IMR-90 (cell line): ENCODE results near the gene TSEN54. TPM values are rescaled to one million over a fixed set of nuclear protein-coding genes. Genes with fewer than 3 reads are reported as not detected.

Experiments
- ATAC-seq: fragments of 200-7000 bp; cut with Tn5 transposase; 2 replicates; pipeline ENCODE4 v1.9.1; 2020; ENCODE audit warnings: low read depth, mild to moderate bottlenecking, moderate library complexity
- BruUV-seq: library from RNA; stranded (reverse); fragments of 400-500 nt; replicated peaks from 2 replicates; lab custom pipeline; 2021; lab: Mats Ljungman, UMichigan
- CTCF ChIA-PET: fragments of 300-600 bp; formaldehyde crosslinking; extraction: SDS; loops from one replicate; lab custom pipeline; 2021; ENCODE audit warnings: antibody characterized with exemption; lab: Yijun Ruan, JAX
- POLR2A ChIA-PET: fragments of 300-600 bp; sonication (Branson Sonifier 250); formaldehyde crosslinking; loops from one replicate; lab custom pipeline; 2022; ENCODE audit warnings: antibody characterized with exemption; ENCODE audit not compliant: unreplicated experiment; lab: Charles Lee
- DNase-seq: peaks from one replicate; pipeline ENCODE4 v3.0.0; 2013
- H2AFZ ChIP-seq: replicated peaks from 2 replicates; pipeline ENCODE3; 2013; ENCODE audit warnings: low read length, mild to moderate bottlenecking; ENCODE audit not compliant: poor library complexity
- H2AK5ac ChIP-seq: 2 replicates; pipeline ENCODE4 v1.6.1; 2013; ENCODE audit warnings: low read depth, low read length, inconsistent platforms
- H2AK9ac ChIP-seq: replicated peaks from 2 replicates; pipeline ENCODE3; 2013; ENCODE audit warnings: mild to moderate bottlenecking, low read depth, low read length, moderate library complexity; ENCODE audit not compliant: poor library complexity
- H2BK120ac ChIP-seq: 2 replicates; pipeline ENCODE4 v1.6.1; 2013; ENCODE audit warnings: low read depth, low read length, inconsistent platforms
- H2BK15ac ChIP-seq: 3 replicates; pipeline ENCODE4 v1.6.1; 2013; ENCODE audit warnings: low read depth, low read length, inconsistent platforms
- H2BK20ac ChIP-seq: 2 replicates; pipeline ENCODE4 v1.6.1; 2013; ENCODE audit warnings: low read depth, mild to moderate bottlenecking, inconsistent platforms, low read length, moderate library complexity
- H2BK5ac ChIP-seq: 2 replicates; pipeline ENCODE4 v1.6.1; 2013; ENCODE audit warnings: mild to moderate bottlenecking, low read depth, low read length, inconsistent platforms; ENCODE audit not compliant: poor library complexity, severe bottlenecking
- H3K14ac ChIP-seq: replicated peaks from 2 replicates; pipeline ENCODE4 v1.6.1; 2013; ENCODE audit warnings: low read depth, low read length, inconsistent platforms
- H3K18ac ChIP-seq: 2 replicates; pipeline ENCODE4 v1.6.1; 2013; ENCODE audit warnings: low read depth, low read length, control low read depth
- H3K23ac ChIP-seq: 2 replicates; pipeline ENCODE4 v1.6.1; 2013; ENCODE audit warnings: low read depth, low read length, inconsistent platforms
- H3K27ac ChIP-seq: 2 replicates; pipeline ENCODE4 v1.5.1; 2013; ENCODE audit warnings: mild to moderate bottlenecking, control low read depth, low read length; ENCODE audit not compliant: insufficient read depth
- H3K27me3 ChIP-seq: 2 replicates; pipeline ENCODE4 v1.6.1; 2013; ENCODE audit warnings: low read length; ENCODE audit not compliant: control insufficient read depth, insufficient read depth
- H3K36me3 ChIP-seq: 2 replicates; pipeline ENCODE4 v1.6.1; 2013; ENCODE audit warnings: low read length, mixed read lengths; ENCODE audit not compliant: control insufficient read depth, insufficient read depth
- H3K4ac ChIP-seq: 2 replicates; pipeline ENCODE4 v1.6.1; 2013; ENCODE audit warnings: low read depth, low read length, inconsistent platforms
- H3K4me1 ChIP-seq: 2 replicates; pipeline ENCODE4 v1.6.1; 2013; ENCODE audit warnings: low read length, mixed read lengths; ENCODE audit not compliant: control insufficient read depth, insufficient read depth
- H3K4me2 ChIP-seq: 2 replicates; pipeline ENCODE4 v1.6.1; 2013; ENCODE audit warnings: low read depth, mild to moderate bottlenecking, control low read depth, low read length, moderate library complexity
- H3K4me3 ChIP-seq: 2 replicates; pipeline ENCODE4 v1.5.1; 2013; ENCODE audit warnings: low read depth, mild to moderate bottlenecking, control low read depth, low read length, moderate library complexity; ENCODE audit not compliant: insufficient read depth
- H3K56ac ChIP-seq: 2 replicates; pipeline ENCODE4 v1.6.1; 2013; ENCODE audit warnings: low read length, inconsistent platforms; ENCODE audit not compliant: insufficient read depth; ENCODE audit errors: extremely low read depth
- H3K79me1 ChIP-seq, 2 experiments: 2 replicates each; pipeline ENCODE4 v1.6.1; 2013; ENCODE audit warnings: low read length in 2 of 2, inconsistent platforms in 1 of 2, low read depth in 1 of 2
- H3K9ac ChIP-seq: 2 replicates; pipeline ENCODE4 v1.6.1; 2013; ENCODE audit warnings: low read depth, low read length, control low read depth
- H3K9me1 ChIP-seq: 2 replicates; pipeline ENCODE4 v1.6.1; 2013; ENCODE audit warnings: low read length, inconsistent platforms; ENCODE audit not compliant: insufficient read depth
- H3K9me3 ChIP-seq: 2 replicates; pipeline ENCODE4 v1.6.1; 2013; ENCODE audit warnings: low read length; ENCODE audit not compliant: control insufficient read depth, insufficient read depth
- H4K20me1 ChIP-seq: 2 replicates; pipeline ENCODE4 v1.6.1; 2013; ENCODE audit warnings: low read length, inconsistent platforms; ENCODE audit not compliant: insufficient read depth
- H4K5ac ChIP-seq: 2 replicates; pipeline ENCODE4 v1.6.1; 2013; ENCODE audit warnings: mild to moderate bottlenecking, low read depth, low read length, control low read depth
- H4K8ac ChIP-seq, 2 experiments: 2 replicates each; pipeline ENCODE4 v1.6.1; 2013; ENCODE audit warnings: low read depth in 2 of 2, low read length in 2 of 2, control low read depth in 1 of 2, inconsistent platforms in 1 of 2
- H4K91ac ChIP-seq: 2 replicates; pipeline ENCODE4 v1.6.1; 2013; ENCODE audit warnings: low read depth, low read length, inconsistent platforms; ENCODE audit not compliant: insufficient read depth
- BHLHE40 ChIP-seq: fragments of 150-350 bp; IDR thresholded peaks from 2 replicates; pipeline ENCODE4 v1.6.1; 2016; ENCODE audit warnings: mild to moderate bottlenecking, low read depth, low read length
- CEBPB ChIP-seq: IDR thresholded peaks from 2 replicates; pipeline ENCODE4 v1.6.1; 2012; ENCODE audit warnings: low read depth, low read length, improper control_type of control experiment
- CHD1 ChIP-seq: IDR thresholded peaks from 2 replicates; pipeline ENCODE4 v1.6.1; 2012; ENCODE audit warnings: low read depth, low read length, improper control_type of control experiment
- CTCF ChIP-seq: conservative IDR thresholded peaks from 2 replicates; pipeline ENCODE4 v1.5.1; 2012; ENCODE audit warnings: mild to moderate bottlenecking, low read depth, low read length, improper control_type of control experiment
- ELK1 ChIP-seq: fragments of 150-350 bp; IDR thresholded peaks from 2 replicates; pipeline ENCODE4 v1.6.1; 2016; ENCODE audit warnings: low read depth, mild to moderate bottlenecking, low read length, moderate library complexity, borderline replicate concordance
- FOS ChIP-seq: fragments of 150-350 bp; IDR thresholded peaks from 2 replicates; pipeline ENCODE4 v1.6.1; 2016; ENCODE audit warnings: low read depth, low read length
- MAFK ChIP-seq: IDR thresholded peaks from 2 replicates; pipeline ENCODE4 v1.6.1; 2012; ENCODE audit warnings: low read depth, low read length, improper control_type of control experiment
- MAZ ChIP-seq: IDR thresholded peaks from 2 replicates; pipeline ENCODE4 v1.6.1; 2012; ENCODE audit warnings: low read depth, mild to moderate bottlenecking, low read length, improper control_type of control experiment, moderate library complexity, borderline replicate concordance
- MXI1 ChIP-seq: IDR thresholded peaks from 2 replicates; pipeline ENCODE4 v1.6.1; 2012; ENCODE audit warnings: low read depth, mild to moderate bottlenecking, low read length, moderate library complexity, borderline replicate concordance
- NFE2L2 ChIP-seq: fragments of 150-350 bp; IDR thresholded peaks from 2 replicates; pipeline ENCODE4 v1.6.1; 2016; ENCODE audit warnings: low read depth, mild to moderate bottlenecking, low read length
- POLR2A ChIP-seq: IDR thresholded peaks from 2 replicates; pipeline ENCODE4 v1.6.1; 2012; ENCODE audit warnings: mild to moderate bottlenecking, low read depth, low read length
- RAD21 ChIP-seq: IDR thresholded peaks from 2 replicates; pipeline ENCODE4 v1.6.1; 2012; ENCODE audit warnings: low read length, improper control_type of control experiment
- RCOR1 ChIP-seq: IDR thresholded peaks from 2 replicates; pipeline ENCODE4 v1.6.1; 2012; ENCODE audit warnings: mild to moderate bottlenecking, low read length, improper control_type of control experiment; ENCODE audit not compliant: insufficient replicate concordance
- RFX5 ChIP-seq: IDR thresholded peaks from 2 replicates; pipeline ENCODE4 v1.8.0; 2012; ENCODE audit warnings: low read depth, mild to moderate bottlenecking, low read length, moderate library complexity
- SMC3 ChIP-seq: fragments of 150-350 bp; IDR thresholded peaks from 2 replicates; pipeline ENCODE4 v1.6.1; 2016; ENCODE audit warnings: low read depth, mild to moderate bottlenecking, antibody characterized with exemption, low read length, moderate library complexity
- USF2 ChIP-seq: fragments of 150-350 bp; IDR thresholded peaks from 2 replicates; pipeline ENCODE4 v1.6.1; 2017; ENCODE audit warnings: mild to moderate bottlenecking, antibody characterized with exemption, low read length, low read depth
- WGBS, 2 experiments: methylation state at CpG; one replicate each; pipeline versions ENCODE4 v1.1.5 to v1.1.7; 2013; ENCODE audit warnings: missing lambda C conversion rate in 2 of 2; ENCODE audit not compliant: insufficient read length in 1 of 2; ENCODE audit errors: extremely low coverage in 2 of 2; 5-methylcytosine and 5-hydroxymethylcytosine counted together
- dilution Hi-C: fragments of 300-500 bp; cut with HindIII; formaldehyde crosslinking; loops from one replicate; pipeline ENCODE4 v1.14.3; 2018; ENCODE audit warnings: low sequenced_read_pairs; ENCODE audit not compliant: unreplicated experiment
- in situ Hi-C: fragments of 300-500 bp; cut with MboI; formaldehyde crosslinking; loops from 3 replicates; pipeline ENCODE4 v1.14.3; 2019; ENCODE audit warnings: low sequenced_read_pairs, inconsistent platforms, mixed read lengths
- intact Hi-C: fragments of 100-400 bp; cut with micrococcal nuclease; formaldehyde crosslinking; loops from 2 replicates; pipeline ENCODE4 v1.10.0; 2022
- polyA plus RNA-seq, 3 experiments: library from polyadenylated mRNA; depleted of rRNA; stranded (reverse); fragments of >200 nt; gene quantifications; 2 replicates each; pipeline ENCODE4 v1.2.3, GENCODE V29; 2012; ENCODE audit warnings: low replicate concordance in 1 of 3
- total RNA-seq: library from RNA; depleted of rRNA; stranded (reverse); fragments of >200 nt; gene quantifications from 2 replicates; pipeline ENCODE4 v1.2.3, GENCODE V29; 2012

TSEN54 gene
- total and polyA plus RNA-seq, 2 of the 4 experiments (the other 2 are of a cell fraction) = 7.2 to 14.9 TPM

DNA sequence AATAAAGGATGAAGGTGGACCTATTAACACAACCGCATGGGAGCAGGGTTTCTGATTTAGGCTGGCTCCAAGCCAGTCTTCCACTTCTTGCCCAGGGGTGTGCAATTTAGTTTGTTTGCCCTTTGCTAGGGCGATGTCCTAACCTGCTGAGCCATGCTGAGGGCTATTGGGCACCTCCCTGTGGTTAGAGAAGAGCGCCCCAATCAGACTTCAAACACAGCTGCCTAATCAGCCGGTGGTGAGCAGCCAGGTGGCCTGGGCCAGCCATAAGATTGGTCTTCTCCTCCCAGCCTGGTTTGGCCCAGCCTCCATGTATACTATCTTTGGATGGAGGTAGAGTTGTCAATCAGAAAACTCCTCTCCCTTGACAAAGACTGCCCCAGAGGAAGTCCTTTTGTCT is 44.2 kb upstream of the TSEN54 start:
- Histone ChIP-seq H3K18ac (no peak overlapping the region), H2AK5ac (no peak overlapping the region), H4K20me1 (peaks cover 24% of the 10 kb centered on the region), H3K23ac (no peak overlapping the region), H2AFZ (no peak overlapping the region), H3K9me3 (no peaks in the 10 kb centered on the region), H3K4me1 (peaks cover 10% of the 10 kb centered on the region), H3K9me1 (peaks cover 9% of the 10 kb centered on the region), H3K79me1 (peaks cover 22 to 46% of the 10 kb centered on the region in 2 experiments), H3K4ac (no peak overlapping the region), H4K8ac (no peak overlapping the region), H4K91ac (no peak overlapping the region), H3K9ac (no peak overlapping the region), H3K27me3 (no peaks in the 10 kb centered on the region), H2BK120ac (no peak overlapping the region), H3K4me3 (no peak overlapping the region), H3K27ac (no peak overlapping the region), H2AK9ac (no peak overlapping the region), H2BK15ac (no peak overlapping the region), H3K36me3 (peaks cover 22% of the 10 kb centered on the region; the same call in 1 of the 2 replicates), H4K5ac (no peak overlapping the region), H3K14ac (no peak overlapping the region), H3K56ac (no peak overlapping the region), H3K4me2 (no peak overlapping the region), H2BK20ac (no peak overlapping the region), H2BK5ac (no peak overlapping the region)
- in situ Hi-C loops (no loop called here), dilution Hi-C loops (no loop called here), intact Hi-C loops (no loop called here)
- no peak for DNase-seq
- BruUV-seq = no TSS peak
- 100% methylated on average over 1 of the region's 4 CpGs; no CpG with 5 or more reads in 1 of the 2 experiments for WGBS, 2 experiments
- no peak for ATAC-seq
- no peak for TF ChIP-seq RFX5
- TF ChIP-seq MAFK = no peak
- TF ChIP-seq USF2 = no peak
- no peak for TF ChIP-seq RAD21
- no peak for TF ChIP-seq CEBPB
- TF ChIP-seq CTCF = no peak
- TF ChIP-seq MXI1 = no peak
- no peak for TF ChIP-seq CHD1
- no peak for TF ChIP-seq NFE2L2
- TF ChIP-seq BHLHE40 = no peak
- no peak for TF ChIP-seq FOS
- no peak for TF ChIP-seq RCOR1
- TF ChIP-seq ELK1 = no peak
- no peak for TF ChIP-seq SMC3
- TF ChIP-seq POLR2A = no peak
- no peak for TF ChIP-seq MAZ
- POLR2A ChIA-PET = no interaction called here
- CTCF ChIA-PET = no interaction called here
